Measurements from ENCODE around the gene ARHGAP10.

The ARHGAP10 gene

GRCh38 chr4:147732518-147733235 lies 789 bp downstream of the ARHGAP10 start:
- DNase-seq (ENCODE audit: low read depth): no peak

- DNase-seq (ENCODE audit: low read depth): no peak
These were observed 1.9 kb downstream of the ARHGAP10 start for GRCh38 chr4:147733716-147734344.

DNA sequence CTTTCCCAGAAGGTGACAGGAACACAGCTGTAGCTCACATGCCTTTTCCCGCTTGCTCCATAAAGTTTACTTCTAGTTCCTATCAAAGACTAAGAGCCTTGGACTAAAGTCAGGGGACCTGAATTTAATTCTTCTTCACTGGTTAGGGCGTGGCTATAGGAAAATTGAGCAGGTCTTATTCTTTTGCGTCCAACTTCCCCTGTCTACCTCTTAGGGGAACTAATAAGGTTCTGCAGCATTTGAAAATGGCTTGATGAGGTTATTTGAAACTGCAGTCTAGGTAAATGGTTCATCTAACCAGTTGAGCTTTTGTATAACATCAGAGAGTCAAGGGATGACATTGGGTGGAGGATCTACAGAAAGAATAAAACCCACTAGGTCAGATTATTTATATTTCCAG lies 2.6 kb downstream of the ARHGAP10 start:
- DNase-seq (ENCODE audit: low read depth): no peak

DNA sequence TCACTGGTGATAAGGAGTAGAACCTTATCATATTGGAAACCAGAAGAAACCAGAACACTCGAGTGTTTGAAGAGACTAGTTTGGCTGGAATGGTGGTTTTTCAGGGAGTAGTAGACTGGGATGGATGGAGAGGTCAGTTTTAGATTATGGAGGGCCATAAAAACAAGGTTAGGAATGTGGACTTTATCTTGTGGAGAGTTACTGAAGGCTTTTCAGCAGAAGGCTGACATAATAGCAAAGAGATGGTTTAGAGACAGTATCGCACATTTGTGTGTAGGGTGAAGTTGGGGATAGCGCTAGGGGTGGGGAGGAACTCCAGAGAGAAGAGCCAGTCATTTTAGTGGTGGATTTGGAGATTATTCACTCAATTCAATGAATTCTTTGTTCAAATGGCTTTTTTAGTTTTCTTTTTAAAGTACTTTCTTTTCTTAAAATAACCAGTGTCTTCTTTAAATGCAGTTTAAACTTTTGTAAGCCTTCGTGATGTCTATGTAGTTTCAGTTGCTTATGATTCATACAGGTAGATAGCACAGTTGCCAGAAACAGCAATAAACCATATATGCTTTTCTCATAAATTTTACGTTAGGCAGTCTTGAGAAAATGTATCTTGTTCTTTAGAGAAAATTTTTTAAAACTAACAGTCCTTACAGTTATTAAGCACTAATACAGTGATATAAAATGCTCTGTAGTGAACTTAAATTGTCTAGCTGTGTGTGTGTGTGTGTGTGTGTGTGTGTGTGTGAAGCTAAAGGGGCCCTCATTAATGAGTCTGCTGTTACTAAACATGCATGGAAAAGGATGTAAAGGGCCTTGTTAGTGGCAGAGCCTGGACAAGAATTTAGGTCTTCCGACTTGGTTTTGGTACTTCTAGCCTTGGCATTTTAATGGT lies 3.8 kb downstream of the ARHGAP10 start:
- no peak for DNase-seq (ENCODE audit: low read depth)

DNA sequence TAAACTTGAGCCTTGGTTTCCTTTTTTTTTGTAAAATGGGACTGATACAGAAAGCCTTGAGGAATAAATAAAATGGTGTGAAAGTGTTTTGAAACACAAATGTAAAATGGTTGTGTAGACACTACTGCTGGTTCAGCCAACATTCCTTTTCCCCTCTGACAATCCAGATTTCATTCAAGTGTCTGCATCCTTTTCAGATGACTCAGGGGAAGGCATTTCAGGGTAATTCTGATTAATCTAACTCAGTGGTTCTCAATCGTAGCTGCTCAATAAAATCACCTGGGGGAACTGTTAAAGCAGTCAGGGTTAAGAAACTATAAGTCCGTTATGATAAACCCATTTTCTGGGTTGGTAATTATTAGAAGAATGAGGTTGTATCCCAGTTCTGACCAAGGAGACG lies 4.6 kb downstream of the ARHGAP10 start:
- DNase-seq (ENCODE audit: low read depth): no peak

DNA sequence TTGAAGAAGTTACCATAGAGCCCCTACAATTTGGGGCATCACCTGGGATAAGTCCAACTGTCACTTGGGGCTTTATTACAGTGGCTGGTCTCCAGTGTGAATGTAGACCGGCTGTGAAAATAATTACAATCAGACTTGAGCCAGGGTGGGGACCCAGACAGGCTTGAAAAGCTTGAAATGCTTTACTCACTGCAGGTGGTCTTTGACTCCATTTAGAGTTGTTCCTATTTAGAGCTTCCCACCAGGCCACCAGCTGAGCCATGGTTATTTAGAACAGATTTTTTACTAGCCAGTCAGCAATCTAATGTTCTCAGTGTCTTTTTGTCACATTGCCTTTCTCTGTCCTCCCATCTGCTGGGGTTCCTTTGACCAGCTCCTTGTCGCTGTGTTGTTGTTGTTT lies 5.7 kb downstream of the ARHGAP10 start:
- no peak for DNase-seq (ENCODE audit: low read depth)

GRCh38 chr4:147739239-147739823 lies 7.4 kb downstream of the ARHGAP10 start:
- DNase-seq (ENCODE audit: low read depth): no peak

- DNase-seq (ENCODE audit: low read depth): no peak
These were observed 8.3 kb downstream of the ARHGAP10 start for GRCh38 chr4:147740176-147740575.

DNA sequence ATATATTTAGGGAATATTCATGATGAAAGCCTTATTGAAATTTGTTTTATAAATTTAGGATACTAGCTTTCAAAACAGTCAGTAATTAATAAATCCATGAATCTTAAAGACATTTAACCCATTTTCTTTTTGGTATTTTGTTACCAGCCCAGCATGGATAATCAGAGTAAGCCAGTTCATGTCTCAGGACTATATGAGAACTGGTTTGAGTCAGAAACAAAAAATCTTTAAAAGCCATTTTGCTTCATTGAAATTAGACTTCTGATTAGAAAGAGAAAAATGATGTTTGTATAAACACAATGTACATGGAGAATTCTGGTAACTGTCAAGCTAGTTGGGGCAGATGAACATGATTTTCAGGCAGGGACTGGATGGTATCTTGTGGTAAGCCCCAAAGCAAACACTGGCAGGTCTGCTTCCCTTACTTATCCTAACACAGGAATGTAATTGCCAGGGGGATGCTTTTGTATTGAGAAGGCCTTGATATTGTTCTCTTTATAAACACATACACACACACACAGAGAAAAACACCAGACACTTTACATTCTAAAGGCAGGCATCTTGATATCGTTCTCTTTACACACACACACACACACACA lies 9.4 kb downstream of the ARHGAP10 start:
- DNase-seq (ENCODE audit: low read depth): no peak

GRCh38 chr4:147747787-147748454 lies 16.0 kb downstream of the ARHGAP10 start:
- no peak for DNase-seq (ENCODE audit: low read depth)

- no peak for DNase-seq (ENCODE audit: low read depth)
These were observed 18.0 kb downstream of the ARHGAP10 start for GRCh38 chr4:147749811-147750321.

GRCh38 chr4:147753047-147753446 lies 21.2 kb downstream of the ARHGAP10 start:
- no peak for DNase-seq (ENCODE audit: low read depth)

- no peak for DNase-seq (ENCODE audit: low read depth)
These were observed 22.2 kb downstream of the ARHGAP10 start for GRCh38 chr4:147754037-147754445.

- no peak for DNase-seq (ENCODE audit: low read depth)
These were observed 23.8 kb downstream of the ARHGAP10 start for GRCh38 chr4:147755561-147756295.

- no peak for DNase-seq (ENCODE audit: low read depth)
These were observed 24.5 kb downstream of the ARHGAP10 start for GRCh38 chr4:147756417-147756816.

DNA sequence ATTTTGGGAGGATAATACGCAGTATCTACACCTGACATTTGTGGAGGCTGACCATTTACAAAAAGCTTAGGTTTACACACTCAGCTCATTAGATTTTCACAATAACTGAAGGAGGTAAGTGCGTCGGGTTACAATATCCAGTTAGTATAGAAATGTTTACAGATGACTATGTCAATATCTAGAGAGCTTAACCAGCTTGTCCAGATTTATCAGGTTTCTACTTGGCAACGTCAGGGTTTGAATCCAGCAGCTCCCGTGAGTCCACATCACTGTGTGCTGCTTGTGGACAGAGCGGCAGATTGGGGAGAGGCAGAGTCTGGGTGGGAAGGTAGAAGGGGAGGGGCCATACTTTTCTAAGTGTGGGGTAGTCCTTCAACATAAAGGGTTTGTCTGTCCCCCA lies 28.3 kb downstream of the ARHGAP10 start:
- DNase-seq (ENCODE audit: low read depth): no peak

- no peak for DNase-seq (ENCODE audit: low read depth)
These were observed 28.8 kb downstream of the ARHGAP10 start for GRCh38 chr4:147760695-147761094.

DNA sequence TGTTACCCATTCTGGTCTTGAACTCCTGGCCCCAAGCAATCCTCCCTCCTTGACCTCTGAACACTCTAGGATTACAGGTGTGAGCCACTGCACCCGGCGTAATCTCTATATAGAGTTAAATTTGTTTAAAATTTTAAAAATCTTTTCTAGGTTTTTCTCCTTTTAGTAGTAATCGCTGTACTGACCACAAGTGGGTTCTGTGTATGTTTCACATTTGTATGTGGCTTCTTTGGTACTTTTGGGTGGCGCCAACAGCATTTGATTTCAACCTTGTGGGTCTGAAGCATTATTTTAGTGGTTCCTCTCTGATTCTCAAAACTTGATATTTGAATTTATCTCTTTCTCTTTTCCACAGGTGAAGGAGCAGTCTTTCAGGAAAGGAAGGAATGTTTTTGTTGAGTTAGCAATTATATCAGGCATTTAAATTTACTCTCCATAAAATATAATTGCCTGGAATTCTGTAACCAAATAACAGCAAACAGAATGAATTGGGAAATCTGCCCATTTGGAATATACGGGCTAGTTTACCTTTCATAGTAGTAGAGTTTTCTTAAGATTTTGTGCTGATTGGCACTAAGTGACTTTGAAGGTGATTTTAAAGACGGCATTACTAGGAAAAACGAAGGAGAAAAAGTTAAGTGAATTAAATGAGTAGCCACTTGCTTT lies 29.5 kb downstream of the ARHGAP10 start:
- DNase-seq (ENCODE audit: low read depth): no peak

- DNase-seq (ENCODE audit: low read depth): no peak
These were observed 32.4 kb downstream of the ARHGAP10 start for GRCh38 chr4:147764337-147764736.

DNA sequence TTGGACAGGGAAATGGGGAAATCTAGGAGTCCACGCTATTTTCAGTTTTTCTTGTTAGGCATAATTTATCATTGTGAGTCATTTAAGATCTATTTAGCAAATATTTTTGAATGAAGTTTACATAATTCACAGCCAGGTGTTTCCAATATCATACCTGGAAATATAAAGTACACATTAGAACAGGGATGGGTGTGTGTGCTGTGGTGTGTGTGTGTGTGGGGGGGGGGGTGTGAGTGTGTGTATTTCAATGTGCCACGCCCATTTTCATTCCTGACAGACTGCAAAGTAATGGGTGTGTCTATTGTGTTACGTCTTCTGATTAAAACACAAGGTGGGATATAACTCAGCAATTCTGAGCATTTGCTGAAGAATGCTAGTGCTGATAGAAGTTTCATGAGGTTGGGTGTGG lies 33.2 kb downstream of the ARHGAP10 start:
- DNase-seq (ENCODE audit: low read depth): no peak

Data from CMK (cell line).